ENCODE measurements around the gene HEXD. TPM values are rescaled to one million over a fixed set of nuclear protein-coding genes. Genes with fewer than 3 reads are reported as not detected.
"Not testable (repeated sequence)": the region's sequence is repeated elsewhere in the genome, so short reads cannot be mapped to it uniquely, and the experiment has no call there.

HEXD gene
- total RNA-seq, 2 experiments from 2014 or later: 87.9 to 93.2 TPM

- no peaks in the 10 kb centered on the region for H3K9me2 ChIP-seq (ENCODE audit: insufficient read depth, low read length)
- peaks cover 4% of the 10 kb centered on the region; the same call in 1 of the 2 replicates for H3K79me2 ChIP-seq (ENCODE audit: insufficient read depth, low read depth, low read length)
- peak; percentile 100 for DNase-seq (ENCODE audit: low spot score)
- peak within 1 kb of the TSS; percentile 75 for H3K4me3 ChIP-seq (ENCODE audit: low read depth, low read length, poor library complexity, severe bottlenecking)
- H3K4me1 ChIP-seq (ENCODE audit: insufficient read depth, low read length, poor library complexity, severe bottlenecking): peaks cover 18% of the 10 kb centered on the region
- POLR2A ChIA-PET: interaction anchor here (0.7 to 1.8 kb wide), 3 partner anchors 9 to 101 kb away, joined by 5 to 6 read pairs (median 5); no protein-coding TSS in a partner anchor
- peak within 1 kb of the TSS; percentile 76 for H3K4me2 ChIP-seq (ENCODE audit: low read length)
- no TSS peak for BruUV-seq (replicated peaks)
- CTCF ChIA-PET (ENCODE audit: unreplicated experiment): no interaction called here
- no peak for TF ChIP-seq EZH2phosphoT487 (IDR thresholded peaks at IDR 0.05; ENCODE audit: borderline replicate concordance, low read depth, low read length)
- TF ChIP-seq, protein P1, sequence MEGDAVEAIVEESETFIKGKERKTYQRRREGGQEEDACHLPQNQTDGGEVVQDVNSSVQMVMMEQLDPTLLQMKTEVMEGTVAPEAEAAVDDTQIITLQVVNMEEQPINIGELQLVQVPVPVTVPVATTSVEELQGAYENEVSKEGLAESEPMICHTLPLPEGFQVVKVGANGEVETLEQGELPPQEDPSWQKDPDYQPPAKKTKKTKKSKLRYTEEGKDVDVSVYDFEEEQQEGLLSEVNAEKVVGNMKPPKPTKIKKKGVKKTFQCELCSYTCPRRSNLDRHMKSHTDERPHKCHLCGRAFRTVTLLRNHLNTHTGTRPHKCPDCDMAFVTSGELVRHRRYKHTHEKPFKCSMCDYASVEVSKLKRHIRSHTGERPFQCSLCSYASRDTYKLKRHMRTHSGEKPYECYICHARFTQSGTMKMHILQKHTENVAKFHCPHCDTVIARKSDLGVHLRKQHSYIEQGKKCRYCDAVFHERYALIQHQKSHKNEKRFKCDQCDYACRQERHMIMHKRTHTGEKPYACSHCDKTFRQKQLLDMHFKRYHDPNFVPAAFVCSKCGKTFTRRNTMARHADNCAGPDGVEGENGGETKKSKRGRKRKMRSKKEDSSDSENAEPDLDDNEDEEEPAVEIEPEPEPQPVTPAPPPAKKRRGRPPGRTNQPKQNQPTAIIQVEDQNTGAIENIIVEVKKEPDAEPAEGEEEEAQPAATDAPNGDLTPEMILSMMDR (conservative IDR thresholded peaks at IDR 0.05; ENCODE audit: low read length): no peak
- no peaks in the 10 kb centered on the region for H4K20me1 ChIP-seq (ENCODE audit: insufficient read depth, low read length)
- intact Hi-C loops (cut with micrococcal nuclease; ENCODE audit: unreplicated experiment): loop anchor here (1.0 to 5.0 kb wide), 5 partner anchors 9 to 94 kb away; partner anchors contain the start of genes HEXD and OGFOD3
- peak within 1 kb of the TSS; percentile 34; the same call in 1 of the 2 replicates for H2AFZ ChIP-seq (ENCODE audit: low read length)
- H3K36me3 ChIP-seq (ENCODE audit: insufficient read depth, low read length): peaks cover 43% of the 10 kb centered on the region
- peaks cover 9% of the 10 kb centered on the region; the same call in 1 of the 2 replicates for H3K9me3 ChIP-seq (ENCODE audit: low read length)
- peak within 1 kb of the TSS; percentile 89 for H3K27ac ChIP-seq (ENCODE audit: low read depth, low read length, poor library complexity, severe bottlenecking)
Observed at GRCh38 chr17:82458179-82458884, 40.2 kb downstream of the HEXD start, which contains the start of gene NARF. NARF (plus strand) TSS chr17:82458741; CDS start chr17:82458804, 63 bp downstream.

DNA sequence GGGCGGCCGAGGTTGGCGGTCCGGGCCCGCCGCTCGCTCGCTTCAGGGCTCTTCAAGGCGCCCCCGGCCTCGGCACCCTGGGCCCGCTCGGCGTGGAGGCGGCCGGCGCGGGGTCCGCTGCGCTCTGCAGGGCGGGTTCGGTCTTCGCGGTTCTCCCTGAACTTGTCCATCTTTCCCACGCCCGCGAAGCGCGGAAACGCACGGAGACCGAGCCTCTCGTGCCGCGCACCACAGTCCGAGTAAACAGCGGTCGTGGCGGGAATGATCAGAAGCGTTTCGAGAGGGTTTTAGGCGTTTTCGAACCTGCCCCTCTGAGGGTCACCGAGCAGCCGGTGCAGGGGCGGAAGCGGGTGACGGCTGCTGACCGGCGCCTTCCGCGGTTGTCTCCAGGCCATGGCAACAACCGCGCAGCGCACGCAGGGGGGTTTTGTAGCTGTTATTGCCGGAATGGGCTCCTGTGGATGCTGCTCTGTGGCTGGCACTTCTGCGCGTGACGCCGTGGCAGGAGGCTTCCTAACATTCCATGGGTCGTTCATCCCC is 40.8 kb downstream of the HEXD start:
- Histone ChIP-seq H3K79me2 (ENCODE audit: insufficient read depth, low read depth, low read length) (peaks cover 4% of the 10 kb centered on the region; the same call in 1 of the 2 replicates), H3K9me2 (ENCODE audit: insufficient read depth, low read length) (no peaks in the 10 kb centered on the region), H3K36me3 (ENCODE audit: insufficient read depth, low read length) (peaks cover 49% of the 10 kb centered on the region), H3K4me1 (ENCODE audit: insufficient read depth, low read length, poor library complexity, severe bottlenecking) (peaks cover 18% of the 10 kb centered on the region), H4K20me1 (ENCODE audit: insufficient read depth, low read length) (no peaks in the 10 kb centered on the region), H2AFZ (ENCODE audit: low read length) (peak overlapping the region; percentile 34; the same call in 1 of the 2 replicates), H3K9me3 (ENCODE audit: low read length) (peaks cover 9% of the 10 kb centered on the region; the same call in 1 of the 2 replicates), H3K4me2 (ENCODE audit: low read length) (peak overlapping the region; percentile 76), H3K4me3 (ENCODE audit: low read depth, low read length, poor library complexity, severe bottlenecking) (peak overlapping the region; percentile 75), H3K27ac (ENCODE audit: low read depth, low read length, poor library complexity, severe bottlenecking) (peak overlapping the region; percentile 89)
- CTCF ChIA-PET (ENCODE audit: unreplicated experiment): interaction anchor here (0.6 kb wide), 1 partner anchor 158 kb away, joined by 3 read pairs; no protein-coding TSS in a partner anchor
- peak; percentile 47 for DNase-seq (ENCODE audit: low spot score)
- BruUV-seq (replicated peaks): no TSS peak
- intact Hi-C loops (cut with micrococcal nuclease; ENCODE audit: unreplicated experiment): loop anchor here (1.0 to 5.0 kb wide), 5 partner anchors 10 to 94 kb away; partner anchors contain the start of genes HEXD and OGFOD3
- POLR2A ChIA-PET: no interaction called here
- TF ChIP-seq, protein P1 (conservative IDR thresholded peaks at IDR 0.05; ENCODE audit: low read length): no peak
- no peak for TF ChIP-seq EZH2phosphoT487 (IDR thresholded peaks at IDR 0.05; ENCODE audit: borderline replicate concordance, low read depth, low read length)

DNA sequence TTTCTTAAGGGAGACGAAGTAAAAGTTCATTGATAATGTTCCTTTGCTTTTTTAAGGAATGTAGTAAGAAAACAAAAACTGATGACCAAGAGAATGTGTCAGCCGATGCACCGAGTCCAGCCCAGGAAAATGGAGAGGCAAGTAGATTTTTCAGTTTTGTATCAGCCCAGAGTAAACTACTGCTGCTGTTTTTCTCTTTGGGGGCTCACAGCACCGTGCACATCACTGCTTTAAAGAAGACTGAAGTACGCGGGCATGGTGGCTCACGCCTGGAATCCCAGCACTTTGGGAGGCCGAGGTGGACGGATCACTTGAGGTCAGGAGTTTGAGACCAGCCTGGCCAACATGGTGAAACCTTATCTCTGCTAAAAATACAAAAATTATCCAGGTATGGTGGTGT is 41.8 kb downstream of the HEXD start:
- Histone ChIP-seq H3K4me2 (ENCODE audit: low read length) (peak overlapping the region; percentile 76), H3K36me3 (ENCODE audit: insufficient read depth, low read length) (peaks cover 59% of the 10 kb centered on the region), H3K4me3 (ENCODE audit: low read depth, low read length, poor library complexity, severe bottlenecking) (peak overlapping the region; percentile 75), H3K4me1 (ENCODE audit: insufficient read depth, low read length, poor library complexity, severe bottlenecking) (peaks cover 18% of the 10 kb centered on the region)
- H3K79me2 ChIP-seq (ENCODE audit: insufficient read depth, low read depth, low read length); DNase-seq (ENCODE audit: low spot score); CTCF ChIA-PET (ENCODE audit: unreplicated experiment); POLR2A ChIA-PET; H3K9me2 ChIP-seq (ENCODE audit: insufficient read depth, low read length); H4K20me1 ChIP-seq (ENCODE audit: insufficient read depth, low read length); H2AFZ ChIP-seq (ENCODE audit: low read length); H3K27ac ChIP-seq (ENCODE audit: low read depth, low read length, poor library complexity, severe bottlenecking); BruUV-seq (replicated peaks); H3K9me3 ChIP-seq (ENCODE audit: low read length): not testable (repeated sequence)
- intact Hi-C loops (cut with micrococcal nuclease; ENCODE audit: unreplicated experiment): loop anchor here (2.0 to 5.0 kb wide), 4 partner anchors 35 to 93 kb away; partner anchors contain the start of genes HEXD and OGFOD3
